HG03175 (cell line): ENCODE data around the gene ACKR1.

Experiments used
- ATAC-seq: cut with Tn5 transposase; IDR thresholded peaks from one replicate; pipeline ENCODE4 v1.9.1; 2021; ENCODE audit warnings: mild to moderate bottlenecking, moderate library complexity; ENCODE audit not compliant: unreplicated experiment

The ACKR1 gene

GRCh38 chr1:159218649-159219636 is 14.3 kb downstream of the ACKR1 start:
- no peak for ATAC-seq

- no peak for ATAC-seq
Observed at GRCh38 chr1:159222075-159222865, 17.6 kb downstream of the ACKR1 start.

DNA sequence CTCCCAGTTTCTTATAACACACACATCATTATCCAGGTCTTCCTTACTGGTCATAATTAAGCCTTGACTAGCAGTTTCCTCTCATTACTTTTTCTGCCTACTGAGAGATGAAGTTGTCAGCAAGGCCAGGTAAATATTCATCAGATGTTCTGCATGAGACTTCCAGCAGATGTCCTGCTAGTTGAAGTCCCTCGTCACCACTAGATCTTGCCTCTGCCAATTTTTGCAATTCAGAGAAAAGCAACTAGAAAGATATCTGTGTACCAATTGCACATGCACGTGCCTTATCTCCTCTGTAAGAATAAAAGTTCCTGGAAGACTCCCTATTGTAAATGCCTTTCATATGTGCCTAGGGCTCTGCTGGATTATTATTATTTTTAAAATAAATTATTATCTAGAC is 18.3 kb downstream of the ACKR1 start:
- no peak for ATAC-seq

DNA sequence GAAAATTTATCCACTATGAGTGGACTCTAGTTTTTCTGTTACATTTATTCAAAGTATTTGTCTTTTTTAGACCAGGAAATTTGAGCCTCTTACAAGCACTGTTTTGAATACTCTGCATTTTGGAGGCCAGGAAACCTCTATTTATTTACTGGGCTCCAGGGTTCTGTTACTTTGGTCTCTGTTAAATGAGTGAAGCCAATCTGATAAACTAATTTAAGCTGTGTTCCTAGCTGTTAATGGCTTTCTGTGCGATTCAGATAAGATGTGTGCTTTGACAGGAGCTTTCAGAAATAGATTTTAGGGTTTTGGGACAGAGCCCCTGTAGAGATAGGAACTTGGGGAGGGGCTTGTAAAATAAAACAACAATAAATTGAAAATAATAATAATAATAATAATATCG is 23.9 kb downstream of the ACKR1 start:
- no peak for ATAC-seq

DNA sequence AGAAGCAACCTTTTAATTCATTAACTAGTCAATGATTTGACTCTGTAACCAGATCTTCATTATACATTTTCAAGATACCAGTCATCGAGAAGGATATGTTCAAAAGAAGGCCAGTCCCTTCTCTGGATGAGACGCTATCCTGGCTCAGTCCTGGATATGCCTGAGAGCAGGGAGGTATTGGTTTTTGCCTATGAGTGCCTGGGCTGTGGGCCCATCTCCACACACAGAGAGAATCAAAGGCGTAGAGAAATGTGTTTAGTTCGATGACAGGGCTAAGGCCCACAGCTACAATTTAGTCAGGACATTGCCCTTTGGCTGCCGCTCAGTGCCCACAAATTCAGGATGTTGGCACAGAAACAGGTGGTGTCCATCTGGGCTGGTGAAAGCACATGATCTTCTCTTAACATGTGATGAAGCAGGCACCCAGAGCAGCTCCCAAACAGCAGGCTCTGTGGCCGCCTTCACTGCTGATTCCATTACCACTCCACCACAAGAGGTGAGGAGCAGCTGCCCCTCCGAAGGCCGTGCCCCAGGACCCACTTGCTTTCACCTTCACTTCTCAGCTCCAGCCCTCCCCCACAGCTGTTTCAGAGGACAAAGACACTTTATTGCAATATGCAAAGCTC is 24.7 kb downstream of the ACKR1 start:
- no peak for ATAC-seq

DNA sequence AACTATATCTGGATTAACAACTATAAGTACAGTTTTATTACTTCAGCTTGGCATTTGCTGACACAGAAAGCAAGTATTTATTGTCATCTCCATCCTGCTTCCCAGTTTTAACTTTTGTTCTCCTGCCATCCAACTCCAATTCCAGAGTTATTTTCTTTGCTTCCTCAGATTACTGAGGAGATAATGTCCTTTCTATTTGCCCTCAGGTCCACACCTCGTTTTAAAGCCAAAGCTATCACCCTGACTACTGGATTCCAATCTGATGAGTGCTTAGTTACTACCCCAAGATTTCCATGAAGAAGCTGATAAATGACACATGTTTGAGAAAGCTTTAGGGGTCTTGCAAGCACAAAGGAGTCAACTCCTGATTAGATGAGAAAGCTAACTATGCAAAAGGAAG is 25.2 kb downstream of the ACKR1 start:
- ATAC-seq = no peak

DNA sequence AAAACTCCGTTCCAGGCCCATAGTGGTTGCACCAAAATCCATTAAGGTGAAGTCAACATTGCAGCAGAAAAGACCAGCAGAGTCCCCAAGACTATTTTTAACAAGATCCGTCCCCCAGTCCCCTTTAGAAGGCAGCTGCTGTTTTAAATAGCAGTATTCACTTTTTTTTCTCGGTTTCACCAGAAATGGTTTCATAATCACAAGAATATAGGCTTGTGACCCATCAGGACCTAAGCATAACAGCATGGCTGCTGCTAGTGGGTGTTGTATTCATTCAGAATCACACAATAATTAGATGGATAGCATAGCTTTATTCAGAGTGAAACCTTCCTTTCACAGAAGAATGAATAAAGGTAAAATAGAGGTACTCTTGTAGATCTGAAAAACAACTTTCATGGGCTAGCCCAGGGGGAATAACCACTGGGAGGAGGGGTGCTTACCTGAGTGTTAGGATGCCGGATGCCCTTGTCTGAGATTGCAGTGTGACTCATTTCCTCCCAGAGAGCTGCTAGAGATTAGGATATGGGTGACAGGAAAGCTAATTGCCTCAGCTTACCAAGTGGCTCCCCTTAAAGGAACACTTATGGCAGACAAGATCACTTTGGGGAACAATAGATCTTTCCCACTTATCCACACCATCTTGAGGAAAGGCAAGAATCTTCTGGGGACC is 35.0 kb downstream of the ACKR1 start:
- ATAC-seq = peak; percentile 84

GRCh38 chr1:159247266-159247665 is 42.6 kb downstream of the ACKR1 start:
- no peak for ATAC-seq

GRCh38 chr1:159248311-159248710 is 43.6 kb downstream of the ACKR1 start:
- ATAC-seq = no peak

DNA sequence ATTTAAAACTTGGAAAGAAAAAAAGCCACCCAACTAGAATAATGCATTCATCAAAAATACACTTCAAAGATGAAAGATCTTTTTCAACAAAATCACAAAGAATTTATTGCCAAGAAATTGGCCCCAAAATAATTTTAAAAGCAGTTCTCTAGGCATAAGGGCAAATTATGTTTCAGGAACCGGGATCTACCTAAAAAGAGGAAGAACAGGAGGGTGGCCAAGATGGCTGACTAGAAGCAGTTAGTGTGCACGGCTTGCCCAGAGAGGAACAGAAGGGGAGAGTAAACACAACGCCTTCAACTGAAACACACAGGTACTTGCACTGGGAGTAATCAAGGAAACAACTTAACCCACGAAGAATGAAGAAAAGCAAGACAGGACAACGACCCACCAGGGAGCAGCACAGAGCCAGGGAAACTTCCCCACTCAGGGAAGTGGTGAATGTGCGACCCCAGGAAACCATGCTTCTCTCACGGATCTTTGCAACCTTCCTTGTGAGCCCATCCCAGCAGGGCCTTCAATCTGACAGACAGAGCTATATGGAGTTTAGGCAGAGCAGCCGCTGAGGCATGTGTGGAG is 46.1 kb downstream of the ACKR1 start:
- no peak for ATAC-seq
